Measurements from ENCODE around the gene CMTM5.

The CMTM5 gene

GRCh38 chr14:23358553-23359166 is 18.2 kb upstream of the CMTM5 start:
- DNase-seq = no peak

DNA sequence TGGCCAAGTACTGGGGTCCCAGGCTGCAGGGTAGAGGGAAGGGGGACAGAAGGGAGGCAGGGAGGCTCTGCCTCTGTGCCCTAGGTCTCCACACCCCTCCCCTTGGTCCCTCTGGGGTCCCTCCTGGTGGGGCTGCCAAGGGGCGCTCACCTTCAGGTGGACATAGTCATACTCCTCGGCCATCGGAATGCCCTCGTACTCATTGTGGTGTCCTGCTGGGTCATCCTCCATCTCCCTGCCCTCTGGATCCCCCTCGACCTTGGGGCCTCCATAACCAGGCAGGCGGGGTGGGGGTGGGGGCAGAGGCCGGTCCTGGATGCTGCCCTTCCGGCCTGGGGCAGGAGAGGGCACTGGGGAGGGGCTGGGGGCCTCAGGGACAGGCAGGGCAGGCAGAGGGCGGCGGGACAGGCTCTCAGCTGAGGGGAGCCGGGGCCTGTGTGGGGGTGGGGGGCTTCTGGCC is 17.6 kb upstream of the CMTM5 start:
- DNase-seq = no peak

DNA sequence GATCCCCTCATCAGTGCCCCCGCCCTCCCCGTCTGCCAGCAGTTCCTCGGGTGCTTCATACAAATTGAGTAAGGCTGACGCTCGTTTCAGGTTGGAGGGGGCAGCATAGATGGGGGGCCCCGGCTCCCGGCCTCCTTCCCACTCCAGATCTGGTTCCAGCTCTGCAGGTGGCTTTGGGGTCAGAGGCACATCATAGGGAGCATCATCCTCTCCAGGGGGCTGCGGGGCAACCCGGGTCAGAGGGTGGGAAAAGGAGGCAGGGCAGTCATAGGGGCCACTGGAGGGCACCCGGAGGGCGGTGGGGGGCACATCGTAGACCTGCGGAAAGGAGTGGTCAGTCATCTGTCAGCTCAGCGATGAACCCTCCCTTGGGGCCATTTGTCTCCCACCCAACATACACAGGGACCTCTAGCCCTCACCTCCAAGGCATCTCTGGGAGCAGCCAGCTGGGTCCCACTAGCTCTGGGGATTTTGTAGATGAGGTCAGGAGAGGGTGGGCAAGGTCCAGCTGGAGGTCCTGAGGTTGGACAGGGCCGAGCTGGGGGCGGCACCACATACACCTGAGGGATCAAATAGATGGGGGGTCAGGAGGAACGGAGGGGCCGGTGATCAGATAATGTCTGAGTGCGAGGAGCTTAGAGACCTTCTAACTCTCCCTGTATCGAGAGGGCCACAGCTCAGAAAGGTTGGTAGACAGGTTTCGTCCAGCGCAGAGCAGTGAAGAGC is 17.0 kb upstream of the CMTM5 start:
- DNase-seq = no peak

GRCh38 chr14:23360496-23360895 is 16.4 kb upstream of the CMTM5 start:
- DNase-seq = no peak

- no peak for DNase-seq
Observed at GRCh38 chr14:23361320-23361719, 15.5 kb upstream of the CMTM5 start.

GRCh38 chr14:23361763-23362162 is 15.1 kb upstream of the CMTM5 start:
- DNase-seq = no peak

GRCh38 chr14:23362200-23362599 is 14.6 kb upstream of the CMTM5 start:
- DNase-seq = no peak

- no peak for DNase-seq
Observed at GRCh38 chr14:23364164-23365035, 12.4 kb upstream of the CMTM5 start.

GRCh38 chr14:23365036-23365731 is 11.7 kb upstream of the CMTM5 start, which contains the start of gene EFS:
TSS of gene EFS (minus strand) at chr14:23365172. CDS start at chr14:23365025, 147 bp downstream.
- DNase-seq = no peak

DNA sequence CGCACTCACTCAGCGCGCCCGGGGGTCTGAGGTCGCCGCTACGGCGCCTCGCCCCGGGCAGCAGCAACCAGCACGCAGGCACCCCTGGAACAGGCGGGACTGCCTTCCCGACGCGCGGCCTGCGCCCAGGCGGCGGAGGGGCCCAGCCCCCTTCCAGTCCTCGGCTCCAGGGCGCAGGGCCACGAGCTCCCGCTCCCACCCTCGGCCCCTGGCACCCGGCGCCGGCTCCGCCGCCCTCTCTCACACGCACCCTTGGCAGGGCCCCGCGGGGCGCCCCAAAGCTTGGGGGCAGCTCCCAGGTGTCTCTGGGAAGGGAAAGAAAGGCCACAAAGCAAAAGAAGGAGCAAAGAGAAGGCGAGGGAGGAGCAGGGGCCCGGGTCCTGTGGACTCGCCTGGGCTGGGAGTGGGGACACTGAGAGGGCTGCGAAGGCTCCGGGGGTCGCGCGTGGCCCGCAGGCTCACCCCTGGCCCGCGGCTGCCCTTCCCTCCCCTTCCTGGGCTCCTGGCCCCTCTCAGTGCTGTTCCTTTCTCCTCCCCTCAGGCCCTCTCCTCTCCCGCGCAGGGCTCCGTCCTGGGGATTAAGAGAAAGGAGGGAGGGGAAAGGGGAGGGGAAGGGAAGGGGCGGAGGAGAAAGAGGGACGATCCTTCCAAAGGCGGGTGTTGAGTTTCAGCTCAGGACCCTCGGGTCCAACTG is 11.0 kb upstream of the CMTM5 start:
- no peak for DNase-seq

- DNase-seq = no peak
Observed at GRCh38 chr14:23366426-23366921, 10.4 kb upstream of the CMTM5 start.

DNA sequence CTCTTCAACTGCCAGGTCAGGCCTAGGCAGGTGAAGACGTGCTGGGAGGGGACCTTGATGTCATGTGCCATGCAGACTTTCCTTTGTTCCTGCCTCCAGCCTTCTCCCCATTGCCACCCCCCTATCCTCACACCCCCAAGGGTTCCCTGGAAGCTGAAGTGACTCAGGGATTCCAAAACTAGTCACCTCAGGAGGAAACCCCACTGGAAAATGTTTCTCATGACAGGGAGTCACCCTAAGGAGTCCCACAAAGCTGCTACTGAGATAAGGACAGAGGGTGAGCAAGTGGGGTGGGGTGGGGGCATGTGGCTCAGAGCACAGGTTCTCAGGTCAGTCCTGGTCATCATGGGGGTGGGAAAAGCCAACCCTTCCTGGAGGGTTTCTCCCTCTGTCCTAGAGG is 6.6 kb upstream of the CMTM5 start:
- DNase-seq = no peak

DNA sequence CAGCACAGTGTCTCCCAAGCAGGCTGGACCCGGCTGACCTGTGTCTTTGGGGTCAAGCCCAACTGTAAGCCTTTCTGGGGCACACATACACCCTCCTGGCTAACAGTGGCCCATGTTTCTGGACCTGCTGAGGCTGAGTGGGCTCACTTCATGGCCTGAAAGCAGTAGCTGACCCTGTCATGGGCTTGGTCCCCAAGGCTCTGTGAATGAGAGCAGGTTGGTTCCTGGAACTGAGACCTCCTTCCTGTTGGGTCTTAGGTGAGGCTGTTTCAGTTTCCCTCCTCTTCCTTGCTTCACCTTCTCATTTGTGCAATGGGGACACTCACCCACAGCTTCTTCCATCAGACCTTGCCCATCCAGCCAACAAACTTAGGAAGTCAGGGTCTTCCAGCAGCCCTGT is 5.0 kb upstream of the CMTM5 start:
- DNase-seq = no peak

GRCh38 chr14:23372509-23372908 is 4.3 kb upstream of the CMTM5 start, which contains the start of gene IL25:
TSS of gene IL25 (plus strand) at chr14:23372809.
- DNase-seq = no peak

- DNase-seq = no peak
Observed at GRCh38 chr14:23373041-23373440, 3.8 kb upstream of the CMTM5 start.

- no peak for DNase-seq
Observed at GRCh38 chr14:23375527-23376251, 1.2 kb upstream of the CMTM5 start.

DNA sequence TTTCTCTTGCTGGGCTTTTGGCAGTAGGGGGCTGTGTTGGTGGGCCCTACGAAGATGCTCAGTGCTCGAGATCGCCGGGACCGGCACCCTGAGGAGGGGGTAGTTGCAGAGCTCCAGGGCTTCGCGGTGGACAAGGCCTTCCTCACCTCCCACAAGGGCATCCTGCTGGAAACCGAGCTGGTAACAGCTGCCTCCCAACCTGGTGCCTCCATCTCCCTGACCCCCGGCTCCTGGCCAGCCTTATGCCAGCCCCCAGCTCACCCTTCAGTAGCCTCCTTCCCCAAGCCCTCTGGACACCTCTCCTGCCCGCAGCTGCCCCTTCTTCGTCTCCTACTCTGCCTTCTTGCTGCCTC is 328 bp downstream of the CMTM5 start:
- no peak for DNase-seq

- no peak for DNase-seq
Observed at GRCh38 chr14:23377573-23378563, 1.0 kb downstream of the CMTM5 start.

- no peak for DNase-seq
Observed at GRCh38 chr14:23378612-23379220, 1.9 kb downstream of the CMTM5 start.
